Measurements from ENCODE around the gene BNIP3. TPM values are rescaled to one million over a fixed set of nuclear protein-coding genes. Genes with fewer than 3 reads are reported as not detected.

The BNIP3 gene
- total RNA-seq, 1 experiment from 2014 or later = 113 TPM

DNA sequence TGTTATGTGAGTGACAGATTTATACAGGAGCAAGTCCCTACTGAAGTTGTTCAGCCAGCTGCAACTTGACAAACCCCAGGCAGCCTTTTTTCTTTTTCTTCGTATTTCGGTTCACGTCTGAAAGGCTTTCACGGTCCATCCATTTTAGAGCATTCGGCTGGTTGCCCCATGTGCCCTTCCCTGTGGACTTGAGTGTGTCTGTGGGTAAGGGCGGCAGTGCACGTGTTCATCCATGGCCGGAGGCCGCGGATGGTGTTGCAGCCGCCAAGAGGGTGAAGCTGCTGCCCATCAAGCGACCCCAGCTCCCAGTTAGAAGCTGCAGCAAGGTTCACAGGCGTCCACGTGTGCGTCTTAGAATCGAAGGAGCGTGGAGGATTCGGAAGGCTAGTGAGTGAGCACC, 45.0 kb downstream of the BNIP3 start (continued):
- no peak for TF ChIP-seq CREB1 (CRISPR knock-in tag; IDR thresholded peaks at IDR 0.05)
- TF ChIP-seq ZNF121 (CRISPR knock-in tag; IDR thresholded peaks at IDR 0.05) = no peak
- no peak for TF ChIP-seq ZNF138 (CRISPR knock-in tag; conservative IDR thresholded peaks at IDR 0.05)
- no peak for TF ChIP-seq ZNF423 (CRISPR knock-in tag; IDR thresholded peaks at IDR 0.05)
- TF ChIP-seq CDX4 (CRISPR knock-in tag; IDR thresholded peaks at IDR 0.05; ENCODE audit: borderline replicate concordance) = no peak
- TF ChIP-seq, protein P1, sequence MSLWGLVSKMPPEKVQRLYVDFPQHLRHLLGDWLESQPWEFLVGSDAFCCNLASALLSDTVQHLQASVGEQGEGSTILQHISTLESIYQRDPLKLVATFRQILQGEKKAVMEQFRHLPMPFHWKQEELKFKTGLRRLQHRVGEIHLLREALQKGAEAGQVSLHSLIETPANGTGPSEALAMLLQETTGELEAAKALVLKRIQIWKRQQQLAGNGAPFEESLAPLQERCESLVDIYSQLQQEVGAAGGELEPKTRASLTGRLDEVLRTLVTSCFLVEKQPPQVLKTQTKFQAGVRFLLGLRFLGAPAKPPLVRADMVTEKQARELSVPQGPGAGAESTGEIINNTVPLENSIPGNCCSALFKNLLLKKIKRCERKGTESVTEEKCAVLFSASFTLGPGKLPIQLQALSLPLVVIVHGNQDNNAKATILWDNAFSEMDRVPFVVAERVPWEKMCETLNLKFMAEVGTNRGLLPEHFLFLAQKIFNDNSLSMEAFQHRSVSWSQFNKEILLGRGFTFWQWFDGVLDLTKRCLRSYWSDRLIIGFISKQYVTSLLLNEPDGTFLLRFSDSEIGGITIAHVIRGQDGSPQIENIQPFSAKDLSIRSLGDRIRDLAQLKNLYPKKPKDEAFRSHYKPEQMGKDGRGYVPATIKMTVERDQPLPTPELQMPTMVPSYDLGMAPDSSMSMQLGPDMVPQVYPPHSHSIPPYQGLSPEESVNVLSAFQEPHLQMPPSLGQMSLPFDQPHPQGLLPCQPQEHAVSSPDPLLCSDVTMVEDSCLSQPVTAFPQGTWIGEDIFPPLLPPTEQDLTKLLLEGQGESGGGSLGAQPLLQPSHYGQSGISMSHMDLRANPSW (CRISPR knock-in tag; conservative IDR thresholded peaks at IDR 0.05; ENCODE audit: low read depth) = no peak

DNA sequence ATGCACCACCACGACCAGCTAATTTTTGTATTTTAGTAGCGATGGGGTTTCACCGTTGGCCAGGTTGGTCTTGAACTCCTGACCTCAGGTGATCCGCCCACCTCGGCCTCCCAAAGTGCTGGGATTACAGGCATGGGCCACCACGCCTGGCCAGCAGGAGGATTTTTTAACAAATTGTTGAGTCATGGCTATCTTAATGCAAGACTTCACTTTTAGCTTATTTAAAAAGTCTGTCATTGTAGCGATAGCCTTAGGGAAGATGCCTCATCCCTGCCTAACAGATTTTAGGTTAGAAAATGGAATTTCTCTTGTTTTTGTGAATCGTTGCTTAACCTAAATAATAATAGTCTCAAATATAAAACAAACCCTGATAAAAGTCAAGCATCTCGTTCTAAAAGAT, 45.4 kb downstream of the BNIP3 start:
- Mint-ChIP-seq H3K27me3 (ENCODE audit: low read depth) (no peaks in the 10 kb centered on the region), H3K9me3 (no peaks in the 10 kb centered on the region; the same call in 1 of the 2 replicates), H3K4me3 (no peak overlapping the region), H3K36me3 (peaks cover 45% of the 10 kb centered on the region), H3K4me1 (peaks cover 14% of the 10 kb centered on the region), H3K27ac (no peak overlapping the region)
- POLR2A ChIA-PET = no interaction called here
- ATAC-seq (no peak), DNase-seq (ENCODE audit: low spot score) (no peak)
- CTCF ChIA-PET = no interaction called here
- TF ChIP-seq, protein P2, sequence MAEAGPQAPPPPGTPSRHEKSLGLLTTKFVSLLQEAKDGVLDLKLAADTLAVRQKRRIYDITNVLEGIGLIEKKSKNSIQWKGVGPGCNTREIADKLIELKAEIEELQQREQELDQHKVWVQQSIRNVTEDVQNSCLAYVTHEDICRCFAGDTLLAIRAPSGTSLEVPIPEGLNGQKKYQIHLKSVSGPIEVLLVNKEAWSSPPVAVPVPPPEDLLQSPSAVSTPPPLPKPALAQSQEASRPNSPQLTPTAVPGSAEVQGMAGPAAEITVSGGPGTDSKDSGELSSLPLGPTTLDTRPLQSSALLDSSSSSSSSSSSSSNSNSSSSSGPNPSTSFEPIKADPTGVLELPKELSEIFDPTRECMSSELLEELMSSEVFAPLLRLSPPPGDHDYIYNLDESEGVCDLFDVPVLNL (CRISPR knock-in tag; IDR thresholded peaks at IDR 0.05; ENCODE audit: borderline replicate concordance, low read depth) = no peak
- TF ChIP-seq, protein P3, sequence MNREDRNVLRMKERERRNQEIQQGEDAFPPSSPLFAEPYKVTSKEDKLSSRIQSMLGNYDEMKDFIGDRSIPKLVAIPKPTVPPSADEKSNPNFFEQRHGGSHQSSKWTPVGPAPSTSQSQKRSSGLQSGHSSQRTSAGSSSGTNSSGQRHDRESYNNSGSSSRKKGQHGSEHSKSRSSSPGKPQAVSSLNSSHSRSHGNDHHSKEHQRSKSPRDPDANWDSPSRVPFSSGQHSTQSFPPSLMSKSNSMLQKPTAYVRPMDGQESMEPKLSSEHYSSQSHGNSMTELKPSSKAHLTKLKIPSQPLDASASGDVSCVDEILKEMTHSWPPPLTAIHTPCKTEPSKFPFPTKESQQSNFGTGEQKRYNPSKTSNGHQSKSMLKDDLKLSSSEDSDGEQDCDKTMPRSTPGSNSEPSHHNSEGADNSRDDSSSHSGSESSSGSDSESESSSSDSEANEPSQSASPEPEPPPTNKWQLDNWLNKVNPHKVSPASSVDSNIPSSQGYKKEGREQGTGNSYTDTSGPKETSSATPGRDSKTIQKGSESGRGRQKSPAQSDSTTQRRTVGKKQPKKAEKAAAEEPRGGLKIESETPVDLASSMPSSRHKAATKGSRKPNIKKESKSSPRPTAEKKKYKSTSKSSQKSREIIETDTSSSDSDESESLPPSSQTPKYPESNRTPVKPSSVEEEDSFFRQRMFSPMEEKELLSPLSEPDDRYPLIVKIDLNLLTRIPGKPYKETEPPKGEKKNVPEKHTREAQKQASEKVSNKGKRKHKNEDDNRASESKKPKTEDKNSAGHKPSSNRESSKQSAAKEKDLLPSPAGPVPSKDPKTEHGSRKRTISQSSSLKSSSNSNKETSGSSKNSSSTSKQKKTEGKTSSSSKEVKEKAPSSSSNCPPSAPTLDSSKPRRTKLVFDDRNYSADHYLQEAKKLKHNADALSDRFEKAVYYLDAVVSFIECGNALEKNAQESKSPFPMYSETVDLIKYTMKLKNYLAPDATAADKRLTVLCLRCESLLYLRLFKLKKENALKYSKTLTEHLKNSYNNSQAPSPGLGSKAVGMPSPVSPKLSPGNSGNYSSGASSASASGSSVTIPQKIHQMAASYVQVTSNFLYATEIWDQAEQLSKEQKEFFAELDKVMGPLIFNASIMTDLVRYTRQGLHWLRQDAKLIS (CRISPR knock-in tag; IDR thresholded peaks at IDR 0.05; ENCODE audit: borderline replicate concordance) = no peak
- TF ChIP-seq ZNF532 (CRISPR knock-in tag; IDR thresholded peaks at IDR 0.05; ENCODE audit: borderline replicate concordance) (no peak), RORB (CRISPR knock-in tag; IDR thresholded peaks at IDR 0.05) (no peak), NR1H2 (CRISPR knock-in tag; IDR thresholded peaks at IDR 0.05) (no peak), NR3C1 (CRISPR knock-in tag; conservative IDR thresholded peaks at IDR 0.05; ENCODE audit: low read depth) (no peak), ZNF281 (CRISPR knock-in tag; IDR thresholded peaks at IDR 0.05) (no peak)
- TF ChIP-seq, protein P4, sequence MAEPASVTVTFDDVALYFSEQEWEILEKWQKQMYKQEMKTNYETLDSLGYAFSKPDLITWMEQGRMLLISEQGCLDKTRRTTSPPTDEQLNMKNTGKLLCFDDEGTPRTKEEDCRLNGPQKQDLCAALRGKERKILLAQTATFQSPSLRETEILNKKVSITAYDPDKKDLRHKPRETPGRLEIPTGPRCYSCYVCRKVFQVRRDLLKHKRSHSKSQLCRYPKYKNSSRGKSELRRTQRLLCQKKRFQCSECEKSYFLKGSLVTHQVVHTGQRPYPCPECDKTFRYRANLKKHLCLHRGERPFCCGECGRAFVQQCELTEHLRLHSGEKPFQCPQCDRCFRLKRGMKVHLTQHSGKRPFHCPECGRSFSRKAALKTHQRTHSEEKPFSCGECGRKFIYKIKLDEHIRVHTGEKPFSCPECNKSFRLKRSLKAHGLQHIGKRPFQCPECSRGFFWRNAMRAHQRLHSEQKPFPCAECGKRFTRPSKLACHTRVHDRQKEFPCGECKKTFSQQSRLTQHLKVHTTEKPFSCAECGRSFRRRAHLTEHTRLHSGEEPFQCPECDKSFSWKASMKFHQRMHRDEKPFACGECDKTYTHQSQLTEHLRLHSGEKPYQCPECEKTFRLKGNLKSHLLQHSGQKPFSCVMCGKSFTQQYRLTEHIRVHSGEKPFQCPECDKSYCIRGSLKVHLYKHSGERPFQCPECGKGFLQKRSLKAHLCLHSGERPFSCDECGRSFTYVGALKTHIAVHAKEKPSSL (CRISPR knock-in tag; conservative IDR thresholded peaks at IDR 0.05) = no peak
- TF ChIP-seq, protein P5, sequence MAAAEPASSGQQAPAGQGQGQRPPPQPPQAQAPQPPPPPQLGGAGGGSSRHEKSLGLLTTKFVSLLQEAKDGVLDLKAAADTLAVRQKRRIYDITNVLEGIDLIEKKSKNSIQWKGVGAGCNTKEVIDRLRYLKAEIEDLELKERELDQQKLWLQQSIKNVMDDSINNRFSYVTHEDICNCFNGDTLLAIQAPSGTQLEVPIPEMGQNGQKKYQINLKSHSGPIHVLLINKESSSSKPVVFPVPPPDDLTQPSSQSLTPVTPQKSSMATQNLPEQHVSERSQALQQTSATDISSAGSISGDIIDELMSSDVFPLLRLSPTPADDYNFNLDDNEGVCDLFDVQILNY (CRISPR knock-in tag; IDR thresholded peaks at IDR 0.05) = no peak
- TF ChIP-seq, protein P6, sequence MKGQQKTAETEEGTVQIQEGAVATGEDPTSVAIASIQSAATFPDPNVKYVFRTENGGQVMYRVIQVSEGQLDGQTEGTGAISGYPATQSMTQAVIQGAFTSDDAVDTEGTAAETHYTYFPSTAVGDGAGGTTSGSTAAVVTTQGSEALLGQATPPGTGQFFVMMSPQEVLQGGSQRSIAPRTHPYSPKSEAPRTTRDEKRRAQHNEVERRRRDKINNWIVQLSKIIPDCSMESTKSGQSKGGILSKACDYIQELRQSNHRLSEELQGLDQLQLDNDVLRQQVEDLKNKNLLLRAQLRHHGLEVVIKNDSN (CRISPR knock-in tag; IDR thresholded peaks at IDR 0.05) = no peak

All from WTC11 (cell line).